RWPE2 (cell line): ENCODE data around the gene IL22RA1.

ENCODE experiments used
- ATAC-seq: fragments of 200-7000 bp; cut with Tn5 transposase; 3 replicates; pipeline ENCODE4 v1.9.1; 2021; ENCODE audit warnings: low read depth
- DNase-seq: peaks from one replicate; pipeline ENCODE4 v3.0.0-alpha.2; 2020; ENCODE audit warnings: low spot score
- H3K27ac ChIP-seq: fragments of 450-650 bp; 2 replicates; pipeline ENCODE4 v1.5.1; 2017; ENCODE audit warnings: mild to moderate bottlenecking; ENCODE audit not compliant: poor library complexity, severe bottlenecking
- H3K27me3 ChIP-seq: fragments of 250-450 bp; sonication (Bioruptor Pico); 2 replicates; pipeline ENCODE4 v1.5.1; 2021; ENCODE audit warnings: mild to moderate bottlenecking, moderate library complexity; ENCODE audit not compliant: insufficient read depth, poor library complexity, severe bottlenecking
- H3K36me3 ChIP-seq: fragments of 250-450 bp; sonication (Bioruptor Pico); 2 replicates; pipeline ENCODE4 v1.5.1; 2020; ENCODE audit warnings: low read depth, mild to moderate bottlenecking, moderate library complexity
- H3K4me1 ChIP-seq: fragments of 250-450 bp; sonication (Bioruptor Pico); 2 replicates; pipeline ENCODE4 v1.5.1; 2021; ENCODE audit warnings: mild to moderate bottlenecking, moderate library complexity; ENCODE audit not compliant: insufficient read depth, poor library complexity, severe bottlenecking
- H3K4me3 ChIP-seq: fragments of 250-450 bp; sonication (Bioruptor Pico); 2 replicates; pipeline ENCODE4 v1.5.1; 2021; ENCODE audit warnings: mild to moderate bottlenecking, moderate library complexity; ENCODE audit not compliant: severe bottlenecking
- H3K9me3 ChIP-seq: fragments of 250-450 bp; sonication (Bioruptor Pico); 2 replicates; pipeline ENCODE4 v1.5.1; 2021; ENCODE audit warnings: mild to moderate bottlenecking, moderate library complexity; ENCODE audit not compliant: severe bottlenecking
- CTCF ChIP-seq: fragments of 450-650 bp; IDR thresholded peaks from one replicate; pipeline ENCODE4 v1.5.1; 2017; ENCODE audit warnings: mild to moderate bottlenecking, moderate library complexity; ENCODE audit not compliant: poor library complexity, severe bottlenecking

Gene IL22RA1

GRCh38 chr1:24098102-24098501 lies 44.8 kb downstream of the IL22RA1 start:
- no peaks in the 10 kb centered on the region for H3K4me1 ChIP-seq
- no peaks in the 10 kb centered on the region for H3K36me3 ChIP-seq
- no peak overlapping the region for H3K27ac ChIP-seq
- H3K9me3 ChIP-seq: no peaks in the 10 kb centered on the region
- no peak for TF ChIP-seq CTCF
- no peak overlapping the region for H3K4me3 ChIP-seq
- DNase-seq (no peak), ATAC-seq (no peak)
- H3K27me3 ChIP-seq: no peaks in the 10 kb centered on the region

GRCh38 chr1:24097663-24098062 lies 45.3 kb downstream of the IL22RA1 start:
- no peak overlapping the region for H3K27ac ChIP-seq
- DNase-seq: no peak
- no peaks in the 10 kb centered on the region for H3K27me3 ChIP-seq
- no peaks in the 10 kb centered on the region for H3K4me1 ChIP-seq
- TF ChIP-seq CTCF: no peak
- no peak for ATAC-seq
- H3K36me3 ChIP-seq: no peaks in the 10 kb centered on the region
- no peaks in the 10 kb centered on the region for H3K9me3 ChIP-seq
- no peak overlapping the region for H3K4me3 ChIP-seq

GRCh38 chr1:24096739-24097103 lies 46.2 kb downstream of the IL22RA1 start:
- H3K27ac ChIP-seq: no peak overlapping the region
- no peaks in the 10 kb centered on the region for H3K4me1 ChIP-seq
- no peak overlapping the region for H3K4me3 ChIP-seq
- no peaks in the 10 kb centered on the region for H3K36me3 ChIP-seq
- no peaks in the 10 kb centered on the region for H3K9me3 ChIP-seq
- no peak for TF ChIP-seq CTCF
- H3K27me3 ChIP-seq: no peaks in the 10 kb centered on the region
- DNase-seq (no peak), ATAC-seq (no peak; the same call in 2 of the 3 replicates)

GRCh38 chr1:24096009-24096738 lies 46.8 kb downstream of the IL22RA1 start:
- Histone ChIP-seq H3K27ac (no peak overlapping the region), H3K4me1 (no peaks in the 10 kb centered on the region), H3K4me3 (no peak overlapping the region), H3K9me3 (no peaks in the 10 kb centered on the region), H3K27me3 (no peaks in the 10 kb centered on the region), H3K36me3 (no peaks in the 10 kb centered on the region)
- no peak for TF ChIP-seq CTCF
- DNase-seq (no peak), ATAC-seq (no peak)

- no peak for TF ChIP-seq CTCF
- no peak for ATAC-seq
- Histone ChIP-seq H3K27ac (no peak overlapping the region), H3K36me3 (no peaks in the 10 kb centered on the region), H3K9me3 (no peaks in the 10 kb centered on the region), H3K4me1 (no peaks in the 10 kb centered on the region), H3K27me3 (no peaks in the 10 kb centered on the region), H3K4me3 (no peak overlapping the region)
- no peak for DNase-seq
Measured at GRCh38 chr1:24095140-24095859, 47.6 kb downstream of the IL22RA1 start.
